Measurements from ENCODE around the gene PPP4R2. TPM values are rescaled to one million over a fixed set of nuclear protein-coding genes. Genes with fewer than 3 reads are reported as not detected.
"Not testable (repeated sequence)": the region's sequence is repeated elsewhere in the genome, so short reads cannot be mapped to it uniquely, and the experiment has no call there.

The PPP4R2 gene
- total RNA-seq, 1 donor from 2014 or later = 139 TPM

DNA sequence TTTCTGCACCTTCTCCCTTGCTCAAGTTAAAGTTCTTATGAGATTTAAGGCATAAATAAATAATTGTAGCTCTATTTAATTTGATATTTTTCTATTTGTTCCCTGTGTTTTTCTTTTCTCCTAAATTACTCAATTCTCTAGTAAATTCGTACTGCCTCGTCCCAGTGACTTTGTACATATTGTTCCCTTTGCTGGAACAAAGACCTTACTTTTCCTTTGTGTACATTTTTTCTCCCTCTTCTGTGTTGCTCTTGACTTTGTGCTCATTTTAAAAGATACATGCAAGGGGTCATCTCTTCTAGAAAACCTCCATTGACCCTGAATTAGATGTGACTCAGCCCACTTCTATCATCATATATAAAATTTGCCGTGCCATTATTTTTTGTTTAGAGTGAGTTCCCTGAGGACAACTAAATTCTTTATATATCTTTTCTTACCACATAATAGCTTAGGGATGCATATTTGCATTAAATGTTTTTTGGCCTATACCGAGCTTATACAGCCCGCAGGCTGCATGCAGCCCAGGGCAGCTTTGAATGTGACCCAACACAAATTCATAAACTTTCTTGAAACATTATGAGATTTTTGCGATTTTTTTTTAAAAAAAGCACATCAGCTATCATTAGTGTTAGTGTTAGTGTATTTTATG is 29.6 kb downstream of the PPP4R2 start:
- no peak for DNase-seq

DNA sequence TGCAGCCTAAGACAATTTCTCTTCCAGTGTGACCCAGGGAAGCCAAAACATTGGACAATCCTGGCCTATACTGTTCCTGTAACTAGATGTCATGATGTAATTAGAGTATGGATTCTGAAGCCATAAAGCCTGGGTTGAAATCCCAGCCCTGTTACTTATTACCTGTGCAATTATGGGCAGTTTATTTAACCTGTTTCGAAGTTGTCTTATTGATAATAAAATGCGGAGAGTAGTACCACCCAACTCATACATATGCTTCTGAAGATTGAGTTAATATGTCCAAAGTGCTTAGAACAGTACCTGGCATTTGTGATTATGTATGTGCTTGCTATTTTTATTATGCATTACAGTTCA is 30.1 kb downstream of the PPP4R2 start:
- DNase-seq = no peak

DNA sequence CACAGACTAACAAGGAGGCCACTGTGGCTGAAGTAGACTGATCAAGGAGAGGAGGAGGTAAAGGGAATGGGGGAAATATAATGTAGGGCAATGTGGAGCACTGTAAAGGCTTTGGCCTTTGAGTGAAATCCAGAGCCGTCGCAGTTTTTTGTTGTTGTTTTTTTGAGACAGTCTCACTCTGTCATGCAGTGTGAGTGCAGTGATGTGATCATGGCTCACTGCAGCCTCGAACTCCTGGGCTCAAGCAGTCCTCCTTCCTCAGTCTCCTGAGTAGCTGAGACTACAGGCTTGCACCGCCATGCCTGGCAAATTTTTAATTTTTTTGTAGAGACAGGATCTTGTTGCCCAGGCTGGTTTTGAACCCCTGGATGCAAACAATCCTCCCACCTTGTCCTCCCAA is 32.2 kb downstream of the PPP4R2 start:
- DNase-seq = no peak

DNA sequence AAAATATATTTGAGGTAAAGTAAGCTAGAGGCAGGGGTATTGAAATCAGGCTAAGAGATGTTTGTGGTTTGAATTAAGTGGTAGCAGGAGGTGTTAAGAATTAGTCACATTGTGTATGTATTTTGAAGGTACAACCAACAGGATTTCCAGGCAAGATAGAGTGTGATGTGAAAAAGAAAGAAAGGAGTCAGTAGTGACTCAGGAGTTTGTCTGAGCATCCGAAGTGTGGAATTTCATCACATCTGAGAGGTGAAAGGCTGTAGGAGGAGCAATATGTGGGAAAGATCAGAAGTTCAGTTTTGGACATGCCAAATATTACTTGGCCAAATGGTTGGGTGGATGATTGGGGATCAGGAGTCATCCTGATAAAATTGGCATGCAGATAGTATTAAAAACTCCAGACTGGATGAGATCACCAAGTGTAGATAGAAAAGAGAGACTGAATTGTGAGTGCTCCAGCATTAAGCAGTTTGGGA is 32.7 kb downstream of the PPP4R2 start:
- no peak for DNase-seq

DNA sequence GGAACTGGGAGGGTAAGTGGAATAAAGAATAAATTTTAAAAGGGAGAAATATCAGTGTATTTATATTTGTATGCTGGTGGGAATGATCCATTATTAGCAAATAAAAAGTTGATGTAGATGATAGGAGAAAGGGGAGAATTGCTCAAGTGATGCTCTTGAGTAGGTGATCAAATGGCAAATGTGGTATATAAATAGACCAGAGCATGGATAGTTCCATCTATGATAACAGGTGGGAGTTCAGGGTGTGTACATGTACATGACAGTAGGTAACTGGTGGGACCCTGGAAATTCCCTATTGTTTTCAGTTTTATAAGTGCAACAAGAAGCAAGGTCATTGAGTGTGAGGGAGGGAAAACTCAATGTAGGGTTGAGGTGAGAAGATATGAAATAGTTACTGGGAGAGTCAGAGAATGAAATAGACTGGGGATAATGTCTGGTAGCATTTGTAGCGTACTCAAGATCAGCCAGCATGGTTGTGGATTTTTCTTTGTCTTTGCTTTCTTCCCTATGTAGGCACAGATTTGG is 33.5 kb downstream of the PPP4R2 start:
- no peak for DNase-seq

DNA sequence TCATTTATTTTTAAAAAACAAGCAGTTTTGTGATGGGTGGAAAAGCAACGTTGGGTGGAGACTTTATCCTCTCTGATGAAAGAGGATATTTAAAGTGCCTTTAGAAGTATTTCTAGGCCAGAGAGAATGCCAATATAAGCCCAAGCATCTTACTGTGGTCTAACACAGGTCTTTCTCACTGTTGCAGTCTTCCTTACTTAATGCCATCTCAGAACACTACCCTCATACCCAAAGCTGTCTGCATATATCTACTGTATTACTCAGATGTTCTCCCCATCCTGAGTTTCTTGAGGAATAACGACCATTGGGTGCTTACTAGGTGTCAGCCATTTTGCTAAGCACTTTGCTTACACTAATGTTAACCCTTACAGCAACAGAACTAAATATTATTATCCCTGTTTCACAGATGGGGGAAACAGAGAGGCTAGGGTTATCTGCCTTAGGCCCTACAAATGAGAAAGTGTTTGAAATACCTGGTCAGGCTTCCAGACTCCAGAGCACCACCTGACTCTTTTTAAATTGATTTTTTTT is 35.0 kb downstream of the PPP4R2 start:
- DNase-seq = no peak

DNA sequence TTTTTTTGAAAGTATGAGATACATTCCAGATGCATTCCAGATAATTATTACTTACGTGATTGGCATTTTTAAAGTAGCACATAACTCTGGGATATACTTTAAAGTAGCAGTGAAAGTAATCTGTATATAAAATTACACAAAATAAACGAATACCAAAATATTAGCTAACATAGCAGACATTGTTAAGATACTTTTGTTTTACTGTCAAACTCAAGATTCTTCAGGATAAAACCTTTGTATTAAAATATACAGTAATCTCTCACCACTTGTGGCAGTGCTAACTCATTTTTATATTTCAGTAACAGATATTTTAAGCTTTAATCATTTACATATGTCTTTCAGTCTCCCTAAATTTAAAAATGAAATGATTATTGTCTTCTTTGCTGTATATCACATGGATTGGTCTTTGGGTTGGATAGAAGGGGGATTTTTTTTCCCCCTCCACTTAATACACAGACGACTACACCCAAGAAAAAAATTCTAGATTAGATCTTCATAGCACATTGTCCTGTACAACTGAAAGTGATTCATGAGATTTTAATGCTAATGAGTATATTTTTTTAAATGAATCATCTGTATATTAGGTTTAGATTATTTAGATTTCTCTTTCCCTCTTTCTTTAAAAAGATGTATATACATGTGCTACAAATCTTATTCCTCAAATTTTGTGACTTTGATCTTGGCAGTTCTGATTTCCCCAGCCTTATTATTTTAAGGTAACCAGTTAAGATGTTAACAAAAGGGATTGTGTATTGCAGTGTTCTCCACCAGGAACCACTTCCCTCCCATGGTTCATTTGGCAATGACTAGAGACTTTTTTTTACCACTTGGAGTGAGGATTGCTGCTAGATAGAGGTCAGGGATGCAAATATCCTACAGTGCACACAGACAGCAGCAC is 40.3 kb downstream of the PPP4R2 start:
- no peak for DNase-seq

DNA sequence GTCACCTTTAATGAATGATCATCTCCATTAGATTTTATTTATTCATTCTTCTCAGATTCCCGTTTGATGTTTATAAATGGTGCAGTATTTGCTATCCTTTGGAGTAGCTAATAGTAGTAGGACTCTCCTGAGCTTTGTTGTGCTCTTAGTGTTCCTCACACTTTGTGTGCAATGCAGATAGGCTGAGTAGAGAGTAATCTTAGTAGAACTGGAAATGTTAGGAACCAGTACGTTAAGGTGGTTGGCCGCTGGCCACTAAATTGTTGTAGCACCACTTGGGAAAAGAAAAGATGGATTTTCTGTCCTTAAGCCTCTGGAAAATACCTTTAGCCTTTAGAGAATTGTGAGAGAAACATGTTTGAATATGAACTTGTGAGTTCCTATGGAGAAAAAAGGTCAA is 44.9 kb downstream of the PPP4R2 start:
- DNase-seq = no peak

DNA sequence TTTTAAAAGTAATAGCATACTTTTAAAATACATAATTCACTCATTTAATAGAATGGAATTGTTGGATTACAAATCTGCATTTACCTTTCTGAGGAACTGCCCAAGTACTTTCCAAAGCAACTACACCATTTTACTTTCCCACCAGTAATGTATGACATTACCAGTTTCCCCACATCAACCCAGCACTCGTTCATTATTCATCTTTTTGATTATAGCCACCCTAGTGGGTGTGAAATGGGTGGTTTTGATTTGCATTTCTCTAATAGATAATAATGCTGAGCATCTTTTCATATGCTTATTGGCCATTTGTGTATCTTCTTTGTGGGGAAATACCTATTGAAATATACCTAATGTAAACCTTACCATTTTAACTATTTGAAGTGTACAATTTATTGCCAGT is 46.8 kb downstream of the PPP4R2 start:
- no peak for DNase-seq

DNA sequence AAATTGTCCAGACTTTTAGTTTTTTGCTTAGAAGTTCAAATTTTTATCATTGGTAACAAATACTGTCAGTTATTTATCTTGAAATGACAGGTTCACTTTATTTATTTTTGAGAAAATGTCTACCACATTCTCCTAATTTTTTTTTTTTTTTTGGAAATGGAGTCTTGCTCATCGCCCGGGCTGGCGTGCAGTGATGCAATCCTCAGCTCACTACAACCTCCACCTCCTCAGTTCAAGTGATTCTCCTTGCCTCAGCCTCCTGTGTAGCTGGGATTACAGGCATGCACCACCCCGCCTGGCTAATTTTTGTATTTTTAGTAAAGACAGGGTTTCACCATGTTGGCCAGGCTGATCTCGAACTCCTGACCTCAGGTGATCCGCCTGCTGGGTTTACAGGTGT is 48.8 kb downstream of the PPP4R2 start:
- no peak for DNase-seq

DNA sequence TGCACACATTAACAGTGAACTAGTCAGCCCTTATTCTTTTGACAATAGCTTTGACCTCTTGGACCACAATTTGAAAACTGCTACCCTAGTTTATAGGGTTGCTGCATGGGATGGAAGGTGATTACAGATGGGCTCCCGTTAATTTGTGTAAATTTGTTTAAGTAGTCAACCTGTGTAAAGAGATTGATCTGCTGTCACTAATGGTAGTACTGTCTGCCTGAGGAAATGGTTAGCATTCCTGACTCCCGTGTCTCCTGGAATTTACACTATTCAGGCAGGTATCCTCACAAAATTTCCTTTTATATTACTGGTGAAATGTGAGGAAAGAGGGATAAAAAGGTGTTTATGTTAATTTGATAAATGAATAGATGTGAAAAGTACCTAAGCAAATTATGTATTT is 49.6 kb downstream of the PPP4R2 start:
- no peak for DNase-seq

DNA sequence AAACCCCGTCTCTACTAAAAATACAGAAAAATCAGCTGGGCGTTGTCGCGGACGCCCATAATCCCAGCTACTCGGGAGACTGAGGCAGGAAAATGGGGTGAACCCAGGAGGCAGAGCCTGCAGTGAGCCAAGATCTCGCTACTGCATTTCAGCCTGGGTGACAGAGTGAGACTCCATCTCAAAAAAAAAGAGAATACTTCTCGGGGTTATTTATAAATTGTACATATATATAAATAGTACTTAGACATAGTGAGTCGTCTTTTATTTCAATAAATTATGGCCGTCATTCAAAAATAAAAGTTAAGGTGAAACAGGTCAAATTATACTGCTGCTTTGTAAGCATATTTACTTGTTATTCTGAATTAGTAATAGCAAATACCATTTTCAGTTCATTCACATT is 52.7 kb downstream of the PPP4R2 start:
- DNase-seq = no peak

DNA sequence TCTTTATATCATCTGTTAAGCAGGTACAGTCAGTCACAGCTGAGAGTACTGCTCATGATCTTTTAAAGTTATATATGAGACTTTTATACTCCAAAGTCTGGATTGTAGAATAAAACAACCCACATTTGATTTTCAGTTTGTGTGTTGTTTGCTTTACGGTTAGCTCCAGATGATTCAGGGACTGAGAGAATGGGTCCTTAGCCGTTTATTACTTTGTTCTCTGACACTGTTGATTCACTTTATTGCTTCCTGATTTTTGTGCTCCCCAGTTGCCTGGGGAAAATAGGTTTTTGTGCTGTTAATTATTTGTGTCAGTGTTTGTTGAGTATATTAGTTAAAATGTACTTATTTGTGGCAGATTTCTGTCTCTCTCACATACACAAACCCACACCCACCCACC is 56.2 kb downstream of the PPP4R2 start:
- DNase-seq = no peak

DNA sequence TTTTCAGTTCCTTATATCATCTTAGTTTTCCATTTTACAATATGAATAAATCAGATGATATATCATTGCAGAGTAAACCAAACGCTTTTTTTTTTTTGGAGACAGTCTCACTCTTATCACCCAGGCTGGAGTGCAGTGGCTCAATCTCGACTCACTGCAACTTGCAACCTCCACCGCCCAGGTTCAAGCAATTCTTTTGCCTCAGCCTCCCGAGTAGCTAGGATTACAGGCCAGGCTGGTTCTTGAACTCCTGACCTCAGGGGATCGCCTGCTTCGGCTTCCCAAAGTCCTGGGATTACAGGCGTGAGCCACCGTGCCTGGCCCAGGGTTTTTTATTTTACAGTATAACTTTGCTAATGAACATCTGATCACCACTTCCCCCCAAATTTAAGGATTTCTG is 59.0 kb downstream of the PPP4R2 start:
- no peak for DNase-seq

DNA sequence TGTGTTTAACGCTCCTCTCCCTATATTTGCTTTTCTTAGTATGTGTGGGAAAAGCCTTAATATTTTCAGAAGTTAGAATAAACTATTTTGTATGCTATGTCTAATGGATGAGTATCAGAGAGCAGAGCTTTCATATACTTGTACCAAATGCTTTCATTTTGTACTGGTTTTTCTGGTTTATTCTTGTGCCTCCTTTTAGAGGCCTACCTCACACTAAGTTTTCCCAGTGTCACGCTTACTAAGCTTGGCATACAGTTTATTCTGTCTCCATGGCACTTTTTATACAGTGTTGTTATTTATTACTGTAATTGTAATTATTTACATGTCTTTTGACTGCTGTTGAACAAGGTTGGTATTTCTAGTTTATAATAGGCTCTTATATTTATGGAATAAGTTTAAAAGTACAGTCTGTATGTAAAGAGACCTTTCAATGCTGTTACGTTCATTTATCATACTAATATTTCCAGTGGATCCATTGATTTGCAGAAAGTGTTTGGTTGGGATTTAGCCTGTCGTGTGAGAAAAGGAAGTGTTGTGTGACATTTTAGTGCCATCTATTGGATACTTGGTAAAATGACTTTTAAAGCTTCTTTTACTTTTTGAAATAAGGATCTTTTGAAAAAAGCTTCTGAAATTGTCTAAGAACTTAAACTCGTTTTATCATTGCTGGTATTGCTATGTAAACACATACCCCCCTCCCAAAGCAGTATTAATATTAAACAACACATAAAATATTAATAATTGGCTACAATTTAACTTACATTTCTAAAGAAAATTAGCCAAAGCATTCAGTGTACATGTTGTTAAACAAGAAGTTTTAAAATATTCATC is 59.6 kb downstream of the PPP4R2 start:
- DNase-seq = no peak

DNA sequence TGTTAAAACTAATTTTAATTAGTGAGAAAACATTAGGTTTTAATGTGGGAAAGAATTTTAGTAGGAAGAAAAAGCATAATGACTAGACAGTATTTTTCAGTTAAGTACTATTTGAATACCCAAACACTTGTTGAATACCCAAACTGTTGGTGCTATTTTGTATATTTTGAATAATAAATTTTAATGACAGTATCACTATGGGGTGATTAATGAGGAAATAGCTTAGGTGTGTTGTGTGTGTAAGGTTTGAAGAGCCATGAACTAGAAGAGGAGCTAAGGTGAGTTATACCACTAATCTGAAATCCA is 60.2 kb downstream of the PPP4R2 start:
- DNase-seq = no peak

DNA sequence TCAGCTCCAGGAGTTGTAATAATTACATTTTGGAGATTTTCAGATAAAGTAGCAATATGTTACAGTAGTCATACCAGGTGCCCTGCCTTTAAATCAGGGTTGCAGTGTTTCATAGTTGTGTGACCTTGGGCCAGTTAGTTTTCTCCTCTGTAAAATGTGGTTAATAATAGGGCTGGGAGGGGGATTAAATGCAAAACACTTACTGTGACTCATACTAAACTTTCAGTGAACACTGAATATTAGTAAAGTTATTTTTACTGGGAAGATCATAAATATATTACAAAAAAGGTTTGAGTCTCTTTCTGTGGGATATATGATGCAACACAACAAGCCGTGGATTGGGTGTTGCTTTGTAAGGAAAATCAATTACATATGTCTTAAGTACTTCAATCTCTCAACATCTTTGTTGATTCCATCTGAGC is 63.7 kb downstream of the PPP4R2 start:
- no peak for DNase-seq

DNA sequence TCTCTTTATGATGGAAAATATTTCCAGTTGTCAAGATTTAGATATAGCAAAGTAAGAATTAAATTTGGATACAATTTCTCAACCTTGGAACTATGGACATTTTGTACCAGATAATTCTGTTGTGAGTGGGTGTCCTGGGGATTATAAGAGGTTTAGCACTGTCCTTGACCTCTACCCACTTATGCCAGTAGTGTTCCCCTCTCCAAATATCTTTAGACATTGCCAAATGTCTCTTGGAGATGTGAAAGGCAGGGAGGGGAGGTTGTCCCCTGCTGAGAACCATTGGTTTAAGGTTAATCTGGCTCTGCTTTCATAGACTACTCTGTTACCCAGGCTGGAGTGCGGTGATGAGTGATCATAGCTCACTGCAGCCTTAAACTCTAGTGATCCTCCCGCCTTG is 64.8 kb downstream of the PPP4R2 start, which contains the start of gene EBLN2:
TSS of gene EBLN2 (plus strand) at position 244 of the 400 bp plus-strand sequence. CDS start 423 bp downstream, outside the sequence.
- no peak for DNase-seq

DNA sequence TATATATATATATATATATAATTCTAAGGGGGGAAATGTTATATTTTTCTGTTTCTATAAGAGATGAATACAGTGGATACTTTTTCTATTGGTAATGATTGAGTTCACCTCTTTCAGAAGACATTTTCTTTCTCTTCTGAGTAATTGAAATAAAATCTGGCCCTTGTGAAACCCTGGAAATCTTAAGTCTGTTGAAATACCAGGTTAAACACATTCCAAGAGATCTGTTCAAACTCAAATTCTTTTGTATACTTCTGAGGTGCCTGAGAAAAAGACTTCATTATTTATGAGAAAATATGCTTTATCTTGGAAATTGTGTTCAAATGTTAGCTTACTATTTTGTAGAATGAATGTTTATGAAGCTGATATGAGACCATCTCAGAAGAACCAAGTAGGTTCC is 69.6 kb downstream of the PPP4R2 start:
- DNase-seq = not testable (repeated sequence)

DNA sequence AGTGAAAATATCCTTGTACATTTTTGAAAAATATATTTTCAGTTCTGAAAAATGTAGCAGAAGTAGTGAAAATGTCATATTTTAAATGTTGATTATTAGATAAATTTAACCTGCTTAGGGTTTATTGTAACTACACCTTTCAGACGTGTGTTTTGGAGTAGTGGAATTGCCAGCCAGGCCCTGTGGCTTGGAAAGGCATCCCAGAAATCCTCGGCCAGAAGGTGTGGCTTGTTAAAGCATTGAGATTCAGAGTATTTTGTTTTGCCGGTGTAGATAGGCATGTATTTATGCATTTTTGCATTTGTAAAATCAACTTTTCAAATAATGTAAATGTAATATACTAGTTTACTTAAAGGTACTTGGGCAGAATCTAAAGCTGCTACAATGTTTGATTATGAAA is 71.8 kb downstream of the PPP4R2 start:
- no peak for DNase-seq

DNA sequence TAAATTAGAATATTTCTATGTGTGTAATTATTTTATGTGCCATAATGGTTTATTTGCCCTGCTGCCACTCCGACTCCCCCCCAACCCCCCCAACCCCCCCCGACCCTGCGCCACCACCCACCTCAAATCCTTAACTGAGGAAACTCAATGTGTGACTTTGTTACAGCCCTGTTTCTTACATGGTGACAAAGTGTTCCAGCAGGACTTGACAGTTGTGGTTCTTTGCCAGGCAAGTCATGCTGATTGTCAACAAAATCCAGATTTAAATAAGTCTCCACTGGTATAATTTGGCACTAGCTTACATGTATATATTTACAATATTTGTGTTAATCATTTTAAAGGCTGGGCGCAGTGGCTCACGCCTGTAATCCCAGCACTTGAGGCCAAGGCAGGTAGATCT is 72.6 kb downstream of the PPP4R2 start:
- DNase-seq = no peak

DNA sequence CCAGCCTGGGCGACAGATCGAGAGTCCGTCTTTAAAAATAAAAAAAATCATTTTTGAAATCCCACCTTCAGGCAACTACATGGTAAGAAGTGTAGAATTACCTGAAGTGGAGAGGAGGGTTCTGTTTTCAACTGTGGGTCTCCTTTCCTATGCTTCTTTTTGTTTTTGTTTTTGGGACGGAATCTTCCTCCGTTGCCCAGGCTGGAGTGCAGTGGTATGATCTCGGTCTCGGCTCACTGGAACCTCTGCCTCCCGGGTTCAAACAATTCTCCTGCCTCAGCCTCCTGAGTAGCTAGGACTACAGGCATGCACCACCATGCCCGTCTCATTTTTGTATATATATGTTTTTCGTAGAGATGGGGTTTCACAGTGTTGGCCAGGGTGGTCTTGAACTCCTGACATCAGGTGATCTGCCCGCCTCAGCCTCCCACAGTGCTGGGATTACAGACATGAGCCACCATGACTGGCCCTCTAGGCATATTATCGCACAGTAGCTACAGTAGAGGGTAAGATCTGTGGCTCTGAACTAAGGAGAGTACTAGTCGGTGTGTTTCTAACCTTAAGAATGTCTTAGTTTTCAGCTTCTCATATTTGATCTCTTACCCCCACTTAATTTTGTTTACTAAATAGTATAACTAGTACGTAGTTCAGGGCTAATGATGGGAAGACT is 73.3 kb downstream of the PPP4R2 start:
- DNase-seq = no peak
